Uterine smooth muscle cell (primary cell): Measurements from ENCODE around the gene POLG. TPM values are rescaled to one million over a fixed set of nuclear protein-coding genes. Genes with fewer than 3 reads are reported as not detected.

Experiments used
- total RNA-seq: library from RNA; depleted of rRNA; stranded (reverse); fragments of >200 nt; gene quantifications from 2 replicates; pipeline ENCODE4 v1.2.3, GENCODE V29; 2014

Gene POLG
- 95.2 and 170 TPM in 2 replicates for total RNA-seq

GRCh38 chr15:89334510-89335297 is at the start of gene POLG:
POLG (minus strand) TSS chr15:89334824; CDS start chr15:89333754, 1,070 bp downstream.

Other genes with a start within 250 kb of the POLG start
- 47.1 and 91.2 TPM in 2 replicates for gene ABHD2, start 246.4 kb downstream of the POLG start, total RNA-seq
- gene RLBP1, start 113.2 kb downstream of the POLG start, total RNA-seq, result not detected in 2 replicates
- 23.2 and 87.3 TPM in 2 replicates for gene FANCI, start 90.8 kb downstream of the POLG start, total RNA-seq
- gene RHCG, start 161.8 kb upstream of the POLG start, total RNA-seq, result not detected in 2 replicates
- gene TICRR, start 240.6 kb upstream of the POLG start, total RNA-seq, result 3.2 and 8.7 TPM in 2 replicates